ENCODE measurements around the gene SEC14L5.

- TF ChIP-seq CTCF (IDR thresholded peaks at IDR 0.05) = peak in 2 of 7 experiments; percentile 25 to 37
- no peak for TF ChIP-seq POLR2A (IDR thresholded peaks at IDR 0.05)
- TF ChIP-seq EP300 (IDR thresholded peaks at IDR 0.05) = no peak
Measured at GRCh38 chr16:4936181-4936990, 21.7 kb upstream of the SEC14L5 start.
